GM21529 (cell line): Measurements from ENCODE around the gene SHC4.
"Not testable (repeated sequence)": the region's sequence is repeated elsewhere in the genome, so short reads cannot be mapped to it uniquely, and the experiment has no call there.

Experiments used
- ATAC-seq: cut with Tn5 transposase; IDR thresholded peaks from one replicate; pipeline ENCODE4 v1.9.1; 2021; ENCODE audit not compliant: unreplicated experiment

Gene SHC4

GRCh38 chr15:48928877-48929538 is 34.7 kb downstream of the SHC4 start:
- no peak for ATAC-seq

GRCh38 chr15:48925714-48926223 is 38.0 kb downstream of the SHC4 start:
- ATAC-seq = no peak

- no peak for ATAC-seq
Measured at GRCh38 chr15:48924528-48925393, 39.0 kb downstream of the SHC4 start.

GRCh38 chr15:48922046-48922445 is 41.7 kb downstream of the SHC4 start:
- ATAC-seq = no peak

- no peak for ATAC-seq
Measured at GRCh38 chr15:48916721-48917120, 47.0 kb downstream of the SHC4 start.

GRCh38 chr15:48915861-48916260 is 47.9 kb downstream of the SHC4 start:
- no peak for ATAC-seq

- no peak for ATAC-seq
Measured at GRCh38 chr15:48914717-48915116, 49.0 kb downstream of the SHC4 start.

- ATAC-seq = no peak
Measured at GRCh38 chr15:48913141-48913540, 50.6 kb downstream of the SHC4 start.

- ATAC-seq = not testable (repeated sequence)
Measured at GRCh38 chr15:48910554-48910953, 53.2 kb downstream of the SHC4 start.

- not testable (repeated sequence) for ATAC-seq
Measured at GRCh38 chr15:48909313-48909712, 54.4 kb downstream of the SHC4 start.

GRCh38 chr15:48905847-48906246 is 57.9 kb downstream of the SHC4 start:
- no peak for ATAC-seq

GRCh38 chr15:48905216-48905615 is 58.5 kb downstream of the SHC4 start:
- ATAC-seq = no peak

GRCh38 chr15:48904758-48905157 is 59.0 kb downstream of the SHC4 start:
- no peak for ATAC-seq

GRCh38 chr15:48899793-48900192 is 63.9 kb downstream of the SHC4 start:
- ATAC-seq = no peak

GRCh38 chr15:48898446-48898845 is 65.3 kb downstream of the SHC4 start:
- ATAC-seq = no peak

- ATAC-seq = no peak
Measured at GRCh38 chr15:48898032-48898431, 65.7 kb downstream of the SHC4 start.

GRCh38 chr15:48896869-48897814 is 66.6 kb downstream of the SHC4 start:
- no peak for ATAC-seq

GRCh38 chr15:48893311-48893710 is 70.4 kb downstream of the SHC4 start:
- ATAC-seq = no peak

- no peak for ATAC-seq
Measured at GRCh38 chr15:48891232-48891765, 72.4 kb downstream of the SHC4 start.

- no peak for ATAC-seq
Measured at GRCh38 chr15:48890375-48890972, 73.2 kb downstream of the SHC4 start.
